ENCODE measurements around the gene FAM149B1. TPM values are rescaled to one million over a fixed set of nuclear protein-coding genes. Genes with fewer than 3 reads are reported as not detected.

FAM149B1 gene
- total RNA-seq, 4 donors from 2014 or later, result 2.2 to 6.9 (median 5.6) TPM

- in situ Hi-C loops (cut with MboI; ENCODE audit: low sequenced_read_pairs in 4 of 4), result no loop called here
- Histone ChIP-seq H3K27me3 (no peaks in the 10 kb centered on the region), H3K36me3 (peaks cover 0 to 13% of the 10 kb centered on the region in 2 donors), H3K4me1 (no peaks in the 10 kb centered on the region), H3K27ac (no peak overlapping the region), H3K4me3 (no peak overlapping the region), H3K9me3 (no peaks in the 10 kb centered on the region)
- ATAC-seq (no peak), DNase-seq (no peak)
- intact Hi-C loops (cut with DNase I; ENCODE audit: low total_unique reads), result no loop called here
- no peak for TF ChIP-seq POLR2A (IDR thresholded peaks at IDR 0.05)
- TF ChIP-seq CTCF (IDR thresholded peaks at IDR 0.05 in 4 of 5, conservative IDR thresholded peaks at IDR 0.05 in 1 of 5), result no peak
These were observed 53.1 kb downstream of the FAM149B1 start for GRCh38 chr10:73220989-73221388.

- DNase-seq (no peak), ATAC-seq (no peak)
- Histone ChIP-seq H3K36me3 (no peaks in the 10 kb centered on the region), H3K27ac (no peak overlapping the region), H3K9me3 (no peaks in the 10 kb centered on the region), H3K4me1 (peaks cover 10 to 20% of the 10 kb centered on the region in 2 donors), H3K4me3 (no peak overlapping the region), H3K27me3 (no peaks in the 10 kb centered on the region)
- intact Hi-C loops (cut with DNase I; ENCODE audit: low total_unique reads), result no loop called here
- TF ChIP-seq POLR2A (IDR thresholded peaks at IDR 0.05) (no peak), CTCF (IDR thresholded peaks at IDR 0.05 in 4 of 5, conservative IDR thresholded peaks at IDR 0.05 in 1 of 5) (no peak)
- in situ Hi-C loops (cut with MboI; ENCODE audit: low sequenced_read_pairs in 4 of 4), result no loop called here
These were observed 57.6 kb downstream of the FAM149B1 start for GRCh38 chr10:73225518-73225917.

- peak overlapping the region; percentile 6 to 65 (median 36) for H3K27ac ChIP-seq
- H3K27me3 ChIP-seq, result no peaks in the 10 kb centered on the region
- intact Hi-C loops (cut with DNase I; ENCODE audit: low total_unique reads), result no loop called here
- H3K4me1 ChIP-seq, result peaks cover 10 to 20% of the 10 kb centered on the region in 2 donors
- no peak overlapping the region for H3K4me3 ChIP-seq
- no peaks in the 10 kb centered on the region for H3K9me3 ChIP-seq
- DNase-seq (no peak), ATAC-seq (peak; percentile 81 to 92)
- in situ Hi-C loops (cut with MboI; ENCODE audit: low sequenced_read_pairs in 4 of 4), result no loop called here
- H3K36me3 ChIP-seq, result no peaks in the 10 kb centered on the region
- TF ChIP-seq POLR2A (IDR thresholded peaks at IDR 0.05) (no peak), CTCF (IDR thresholded peaks at IDR 0.05 in 4 of 5, conservative IDR thresholded peaks at IDR 0.05 in 1 of 5) (no peak)
These were observed 58.7 kb downstream of the FAM149B1 start for GRCh38 chr10:73226663-73227062.

- intact Hi-C loops (cut with DNase I; ENCODE audit: low total_unique reads) (no loop called here), in situ Hi-C loops (cut with MboI; ENCODE audit: low sequenced_read_pairs in 4 of 4) (no loop called here)
- no peak for DNase-seq
- no peak for TF ChIP-seq POLR2A (IDR thresholded peaks at IDR 0.05)
- no peak for TF ChIP-seq CTCF (IDR thresholded peaks at IDR 0.05 in 4 of 5, conservative IDR thresholded peaks at IDR 0.05 in 1 of 5)
- Histone ChIP-seq H3K36me3 (no peaks in the 10 kb centered on the region), H3K9me3 (no peaks in the 10 kb centered on the region), H3K4me1 (peaks cover 10 to 20% of the 10 kb centered on the region in 2 donors), H3K27me3 (no peaks in the 10 kb centered on the region), H3K27ac (peak overlapping the region in 1 of 4 donors; percentile 65), H3K4me3 (no peak overlapping the region)
- no peak for ATAC-seq
These were observed 60.3 kb downstream of the FAM149B1 start for GRCh38 chr10:73228247-73228646.

GRCh38 chr10:73229567-73229966 is 61.6 kb downstream of the FAM149B1 start:
- Histone ChIP-seq H3K36me3 (no peaks in the 10 kb centered on the region), H3K27me3 (no peaks in the 10 kb centered on the region), H3K27ac (no peak overlapping the region), H3K9me3 (no peaks in the 10 kb centered on the region), H3K4me3 (no peak overlapping the region), H3K4me1 (peaks cover 16 to 29% of the 10 kb centered on the region in 2 donors)
- intact Hi-C loops (cut with DNase I; ENCODE audit: low total_unique reads), result no loop called here
- ATAC-seq (no peak), DNase-seq (no peak)
- in situ Hi-C loops (cut with MboI; ENCODE audit: low sequenced_read_pairs in 4 of 4), result no loop called here
- no peak for TF ChIP-seq POLR2A (IDR thresholded peaks at IDR 0.05)
- TF ChIP-seq CTCF (IDR thresholded peaks at IDR 0.05 in 4 of 5, conservative IDR thresholded peaks at IDR 0.05 in 1 of 5), result no peak

Data from gastrocnemius medialis (tissue), 4 donors.